Measurements from ENCODE around the gene PCDHA1. TPM values are rescaled to one million over a fixed set of nuclear protein-coding genes. Genes with fewer than 3 reads are reported as not detected.

The PCDHA1 gene
- polyA plus RNA-seq, 3 donors from 2014 or later = not detected

GRCh38 chr5:140982083-140982716, 196.3 kb downstream of the PCDHA1 start:
- Mint-ChIP-seq H3K27me3 (ENCODE audit: low read depth in 3 of 3) (peaks cover 0 to 3% (median 0%) of the 10 kb centered on the region in 3 donors), H3K9me3 (peaks cover 0 to 5% (median 1%) of the 10 kb centered on the region in 6 donors), H3K4me3 (no peak overlapping the region), H3K27ac (no peak overlapping the region), H3K36me3 (no peaks in the 10 kb centered on the region), H3K4me1 (no peaks in the 10 kb centered on the region)
- DNase-seq = no peak

GRCh38 chr5:140986117-140986521, 200.2 kb downstream of the PCDHA1 start:
- H3K4me3 Mint-ChIP-seq = no peak overlapping the region
- peaks cover 0 to 8% (median 0%) of the 10 kb centered on the region in 3 donors for H3K27me3 Mint-ChIP-seq (ENCODE audit: low read depth in 3 of 3)

GRCh38 chr5:140988100-140988499, 202.2 kb downstream of the PCDHA1 start:
- Mint-ChIP-seq H3K4me3 (no peak overlapping the region), H3K27ac (no peak overlapping the region), H3K9me3 (peaks cover 0 to 6% (median 2%) of the 10 kb centered on the region in 6 donors), H3K36me3 (no peaks in the 10 kb centered on the region), H3K27me3 (ENCODE audit: low read depth in 3 of 3) (peaks cover 0 to 8% (median 0%) of the 10 kb centered on the region in 3 donors), H3K4me1 (no peaks in the 10 kb centered on the region)
- no peak for DNase-seq

More at GRCh38 chr5:140986117-140986521, 200.2 kb downstream of the PCDHA1 start:
- no peak overlapping the region for H3K27ac Mint-ChIP-seq
- no peaks in the 10 kb centered on the region for H3K4me1 Mint-ChIP-seq
- no peaks in the 10 kb centered on the region for H3K36me3 Mint-ChIP-seq
- DNase-seq = no peak
- H3K9me3 Mint-ChIP-seq = peaks cover 0 to 6% (median 2%) of the 10 kb centered on the region in 6 donors

- H3K4me1 Mint-ChIP-seq = no peaks in the 10 kb centered on the region
- H3K4me3 Mint-ChIP-seq = no peak overlapping the region
- peaks cover 0 to 8% (median 0%) of the 10 kb centered on the region in 3 donors for H3K27me3 Mint-ChIP-seq (ENCODE audit: low read depth in 3 of 3)
- no peaks in the 10 kb centered on the region for H3K36me3 Mint-ChIP-seq
- H3K9me3 Mint-ChIP-seq = peaks cover 0 to 6% (median 2%) of the 10 kb centered on the region in 6 donors
- H3K27ac Mint-ChIP-seq = no peak overlapping the region
- DNase-seq = no peak
These were observed 202.7 kb downstream of the PCDHA1 start for GRCh38 chr5:140988608-140989007.

- no peak overlapping the region for H3K27ac Mint-ChIP-seq
- H3K9me3 Mint-ChIP-seq = peaks cover 0 to 6% (median 2%) of the 10 kb centered on the region in 6 donors
- H3K36me3 Mint-ChIP-seq = no peaks in the 10 kb centered on the region
- no peak for DNase-seq
- H3K4me1 Mint-ChIP-seq = no peaks in the 10 kb centered on the region
- H3K27me3 Mint-ChIP-seq (ENCODE audit: low read depth in 3 of 3) = peaks cover 0 to 8% (median 1%) of the 10 kb centered on the region in 3 donors
- no peak overlapping the region for H3K4me3 Mint-ChIP-seq
These were observed 203.5 kb downstream of the PCDHA1 start for GRCh38 chr5:140989254-140990020.

- no peak overlapping the region for H3K27ac Mint-ChIP-seq
- no peak overlapping the region for H3K4me3 Mint-ChIP-seq
- H3K36me3 Mint-ChIP-seq = no peaks in the 10 kb centered on the region
- no peaks in the 10 kb centered on the region for H3K4me1 Mint-ChIP-seq
- H3K9me3 Mint-ChIP-seq = peaks cover 0 to 6% (median under 1%) of the 10 kb centered on the region in 6 donors
- peaks cover 0 to 4% (median 1%) of the 10 kb centered on the region in 3 donors for H3K27me3 Mint-ChIP-seq (ENCODE audit: low read depth in 3 of 3)
- no peak for DNase-seq
These were observed 206.9 kb downstream of the PCDHA1 start for GRCh38 chr5:140992828-140993227.

GRCh38 chr5:140996060-140996459, 210.1 kb downstream of the PCDHA1 start:
- Mint-ChIP-seq H3K27ac (no peak overlapping the region), H3K4me3 (no peak overlapping the region), H3K4me1 (no peaks in the 10 kb centered on the region), H3K9me3 (peaks cover 0 to 10% (median 0%) of the 10 kb centered on the region in 6 donors), H3K36me3 (no peaks in the 10 kb centered on the region), H3K27me3 (ENCODE audit: low read depth in 3 of 3) (peaks cover 0 to 4% (median 3%) of the 10 kb centered on the region in 3 donors)
- DNase-seq = no peak

- Mint-ChIP-seq H3K4me3 (no peak overlapping the region), H3K27ac (no peak overlapping the region), H3K4me1 (peaks cover 0 to 8% of the 10 kb centered on the region in 2 donors), H3K27me3 (ENCODE audit: low read depth in 3 of 3) (peaks cover 5 to 17% (median 8%) of the 10 kb centered on the region in 3 donors), H3K9me3 (peaks cover 0 to 14% (median under 1%) of the 10 kb centered on the region in 6 donors), H3K36me3 (no peaks in the 10 kb centered on the region)
- no peak for DNase-seq
These were observed 213.0 kb downstream of the PCDHA1 start for GRCh38 chr5:140998921-140999410.

- Mint-ChIP-seq H3K27me3 (ENCODE audit: low read depth in 3 of 3) (peaks cover 5 to 17% (median 7%) of the 10 kb centered on the region in 3 donors), H3K4me3 (peak overlapping the region in 2 of 5 donors; percentile 18 to 28), H3K9me3 (peaks cover 0 to 14% (median 4%) of the 10 kb centered on the region in 6 donors), H3K36me3 (peaks cover 0 to 1% (median 0%) of the 10 kb centered on the region in 3 donors), H3K4me1 (peaks cover 0 to 8% of the 10 kb centered on the region in 2 donors), H3K27ac (no peak overlapping the region)
- DNase-seq = no peak
These were observed 215.5 kb downstream of the PCDHA1 start for GRCh38 chr5:141001446-141001843.

GRCh38 chr5:141001844-141002604, 216.1 kb downstream of the PCDHA1 start:
- DNase-seq = no peak
- peaks cover 0 to 8% of the 10 kb centered on the region in 2 donors for H3K4me1 Mint-ChIP-seq
- peaks cover 0 to 4% (median 4%) of the 10 kb centered on the region in 3 donors for H3K36me3 Mint-ChIP-seq
- peaks cover 0 to 17% (median 7%) of the 10 kb centered on the region in 6 donors for H3K9me3 Mint-ChIP-seq
- peaks cover 6 to 17% (median 7%) of the 10 kb centered on the region in 3 donors for H3K27me3 Mint-ChIP-seq (ENCODE audit: low read depth in 3 of 3)
- peak overlapping the region in 2 of 5 donors; percentile 18 to 28 for H3K4me3 Mint-ChIP-seq
- no peak overlapping the region for H3K27ac Mint-ChIP-seq

GRCh38 chr5:141002605-141002965, 216.6 kb downstream of the PCDHA1 start:
- H3K36me3 Mint-ChIP-seq = peaks cover 0 to 5% (median 4%) of the 10 kb centered on the region in 3 donors
- H3K9me3 Mint-ChIP-seq = peaks cover 0 to 18% (median 7%) of the 10 kb centered on the region in 6 donors
- H3K4me3 Mint-ChIP-seq = no peak overlapping the region
- no peak for DNase-seq
- H3K4me1 Mint-ChIP-seq = peaks cover 0 to 8% of the 10 kb centered on the region in 2 donors
- H3K27me3 Mint-ChIP-seq (ENCODE audit: low read depth in 3 of 3) = peaks cover 6 to 17% (median 7%) of the 10 kb centered on the region in 3 donors
- no peak overlapping the region for H3K27ac Mint-ChIP-seq

- H3K27ac Mint-ChIP-seq = no peak overlapping the region
- H3K27me3 Mint-ChIP-seq (ENCODE audit: low read depth in 3 of 3) = peaks cover 6 to 17% (median 7%) of the 10 kb centered on the region in 3 donors
These were observed 217.1 kb downstream of the PCDHA1 start for GRCh38 chr5:141003031-141003430.

More at GRCh38 chr5:141003031-141003430, 217.1 kb downstream of the PCDHA1 start:
- DNase-seq = no peak
- Mint-ChIP-seq H3K36me3 (peaks cover 0 to 5% (median 4%) of the 10 kb centered on the region in 3 donors), H3K9me3 (peaks cover 0 to 18% (median 8%) of the 10 kb centered on the region in 6 donors), H3K4me1 (peaks cover 0 to 8% of the 10 kb centered on the region in 2 donors), H3K4me3 (no peak overlapping the region)

Data from immature natural killer cell (primary cell).